ENCODE results near the gene TRIM13. TPM values are rescaled to one million over a fixed set of nuclear protein-coding genes. Genes with fewer than 3 reads are reported as not detected.

TRIM13 gene
- total RNA-seq, 1 donor from 2014 or later, result 57.1 TPM

GRCh38 chr13:49998714-49999624 is 2.1 kb downstream of the TRIM13 start:
- DNase-seq (ENCODE audit: low read depth, low spot score), result no peak
- no peak overlapping the region for H3K27ac Mint-ChIP-seq (ENCODE audit: unreplicated experiment)
- TF ChIP-seq CTCF (conservative IDR thresholded peaks at IDR 0.05), result no peak
- peak overlapping the region; percentile 98 for H3K4me3 Mint-ChIP-seq
- peaks cover 4% of the 10 kb centered on the region for H3K27me3 Mint-ChIP-seq (ENCODE audit: low read depth)
- peaks cover 46% of the 10 kb centered on the region for H3K4me1 Mint-ChIP-seq
- H3K36me3 Mint-ChIP-seq (ENCODE audit: low read depth), result peaks cover 15% of the 10 kb centered on the region
- H3K9me3 Mint-ChIP-seq, result no peaks in the 10 kb centered on the region

- no peak for TF ChIP-seq CTCF (conservative IDR thresholded peaks at IDR 0.05)
- DNase-seq (ENCODE audit: low read depth, low spot score), result no peak
- Mint-ChIP-seq H3K27ac (ENCODE audit: unreplicated experiment) (no peak overlapping the region), H3K4me1 (peaks cover 42% of the 10 kb centered on the region), H3K4me3 (no peak overlapping the region), H3K27me3 (ENCODE audit: low read depth) (no peaks in the 10 kb centered on the region), H3K9me3 (no peaks in the 10 kb centered on the region), H3K36me3 (ENCODE audit: low read depth) (peaks cover 18% of the 10 kb centered on the region)
Observed at GRCh38 chr13:50001287-50001686, 4.4 kb downstream of the TRIM13 start.

GRCh38 chr13:50006426-50007135 is 9.7 kb downstream of the TRIM13 start:
- Mint-ChIP-seq H3K27me3 (ENCODE audit: low read depth) (no peaks in the 10 kb centered on the region), H3K4me1 (peaks cover 25% of the 10 kb centered on the region), H3K9me3 (no peaks in the 10 kb centered on the region), H3K4me3 (no peak overlapping the region), H3K36me3 (ENCODE audit: low read depth) (peaks cover 25% of the 10 kb centered on the region), H3K27ac (ENCODE audit: unreplicated experiment) (no peak overlapping the region)
- no peak for TF ChIP-seq CTCF (conservative IDR thresholded peaks at IDR 0.05)
- DNase-seq (ENCODE audit: low read depth, low spot score), result no peak

- Mint-ChIP-seq H3K27ac (ENCODE audit: unreplicated experiment) (no peak overlapping the region), H3K27me3 (ENCODE audit: low read depth) (no peaks in the 10 kb centered on the region), H3K9me3 (no peaks in the 10 kb centered on the region), H3K36me3 (ENCODE audit: low read depth) (peaks cover 28% of the 10 kb centered on the region), H3K4me3 (no peak overlapping the region), H3K4me1 (peaks cover 30% of the 10 kb centered on the region)
- no peak for TF ChIP-seq CTCF (conservative IDR thresholded peaks at IDR 0.05)
- DNase-seq (ENCODE audit: low read depth, low spot score), result no peak
Observed at GRCh38 chr13:50011461-50011860, 14.6 kb downstream of the TRIM13 start.

GRCh38 chr13:50012396-50013169 is 15.7 kb downstream of the TRIM13 start:
- no peaks in the 10 kb centered on the region for H3K9me3 Mint-ChIP-seq
- peaks cover 29% of the 10 kb centered on the region for H3K4me1 Mint-ChIP-seq
- TF ChIP-seq CTCF (conservative IDR thresholded peaks at IDR 0.05), result no peak
- no peak overlapping the region for H3K4me3 Mint-ChIP-seq
- H3K36me3 Mint-ChIP-seq (ENCODE audit: low read depth), result peaks cover 28% of the 10 kb centered on the region
- H3K27ac Mint-ChIP-seq (ENCODE audit: unreplicated experiment), result no peak overlapping the region
- H3K27me3 Mint-ChIP-seq (ENCODE audit: low read depth), result no peaks in the 10 kb centered on the region
- DNase-seq (ENCODE audit: low read depth, low spot score), result no peak

All from neural crest cell (in vitro differentiated cells).